Breast epithelium (tissue), 3 donors: ENCODE measurements around the gene FAM184B.

Source experiments
- CTCF ChIP-seq, 3 donors: fragments of 450-650 bp; IDR thresholded peaks; one replicate each; pipeline ENCODE4 v1.5.1; 2016 to 2017; ENCODE audit warnings: antibody characterized with exemption in 3 of 3, mild to moderate bottlenecking in 3 of 3, moderate library complexity in 3 of 3
- POLR2A ChIP-seq: fragments of 450-650 bp; IDR thresholded peaks from one replicate; pipeline ENCODE4 v1.6.1; 2016; ENCODE audit warnings: antibody characterized with exemption, mild to moderate bottlenecking, moderate library complexity

GRCh38 chr4:17788956-17789355 is 7.5 kb upstream of the FAM184B start:
- TF ChIP-seq CTCF (IDR thresholded peaks at IDR 0.05): no peak
- TF ChIP-seq POLR2A: no peak
